Left lung (tissue), 10 donors: ENCODE measurements around the gene EPHB4. TPM values are rescaled to one million over a fixed set of nuclear protein-coding genes. Genes with fewer than 3 reads are reported as not detected.
"Not testable (repeated sequence)": the region's sequence is repeated elsewhere in the genome, so short reads cannot be mapped to it uniquely, and the experiment has no call there.

Experiments used
- ATAC-seq: fragments of 200-7000 bp; cut with Tn5 transposase; one replicate; pipeline ENCODE4 v1.9.1; 2020; ENCODE audit warnings: moderate library complexity
- DNase-seq, 4 donors: peaks; one replicate each; pipeline ENCODE4 v3.0.0-alpha.2; 2013 to 2020
- H3K27ac ChIP-seq, 2 donors: fragments of 200-600 bp; sonication (generic) in 1 of 2; one replicate each; pipeline versions ENCODE4 v1.5.0 to v1.8.0; 2020 to 2021
- H3K27me3 ChIP-seq, 2 donors: fragments of 200-600 bp; sonication (generic) in 1 of 2; one replicate each; pipeline versions ENCODE4 v1.5.0 to v1.8.0; 2020 to 2021
- H3K36me3 ChIP-seq, 2 donors: fragments of 200-600 bp; sonication (generic) in 1 of 2; one replicate each; pipeline versions ENCODE4 v1.5.0 to v1.8.0; 2020 to 2021
- H3K4me1 ChIP-seq, 2 donors: fragments of 200-600 bp; one replicate each; pipeline ENCODE4 v1.8.0; 2021
- H3K4me3 ChIP-seq, 2 donors: fragments of 200-600 bp; sonication (generic) in 1 of 2; one replicate each; pipeline versions ENCODE4 v1.5.0 to v1.8.0; 2020 to 2021; ENCODE audit warnings: mild to moderate bottlenecking in 1 of 2
- H3K9me3 ChIP-seq, 2 donors: fragments of 200-600 bp; sonication (generic) in 1 of 2; one replicate each; pipeline versions ENCODE4 v1.5.0 to v1.8.0; 2020 to 2021
- intact Hi-C, 2 donors: fragments of 100-400 bp; cut with DNase I; formaldehyde crosslinking; loops; one replicate each; pipeline versions ENCODE4 v1.11.2 to v1.14.2; 2022
- microRNA-seq, 2 donors: library from miRNA; unstranded; fragments of <30 nt; microRNA quantifications; one replicate each; pipeline ENCODE4, GENCODE V29; 2019
- polyA plus RNA-seq, 6 donors: library from polyadenylated mRNA; unstranded; fragments of 120-200 nt; gene quantifications; one replicate each; pipeline ENCODE4 v1.2.1, GENCODE V29; 2013; ENCODE audit not compliant: insufficient read length in 6 of 6
- total RNA-seq, 2 donors: library from RNA; stranded (reverse); fragmentation: NEBNext Ultra II Directional; extraction: Animal tissue kit (Norgen Biotek cat#: 25700); gene quantifications; one replicate each; pipeline ENCODE4 v1.2.1, GENCODE V29; 2021
- TF ChIP-seq, protein P1 (sequence below), 2 donors: fragments of 200-600 bp; sonication (generic) in 1 of 2; IDR thresholded peaks; one replicate each; pipeline versions ENCODE4 v1.5.0 to v1.8.0; 2021; ENCODE audit warnings: antibody characterized with exemption in 2 of 2
- donor health status: DM: no; HTN: yes; CAD: no.
- donor health status: DM: no; HTN: no; CAD: no.

Gene EPHB4
- total and polyA plus RNA-seq, 8 donors = 72.9 to 123 (median 98.8) TPM

- Histone ChIP-seq H3K9me3 (no peaks in the 10 kb centered on the region), H3K4me3 (no peak overlapping the region), H3K36me3 (no peaks in the 10 kb centered on the region), H3K27ac (no peak overlapping the region), H3K27me3 (peaks cover 0 to 13% of the 10 kb centered on the region in 2 donors), H3K4me1 (no peaks in the 10 kb centered on the region)
- no peak for ATAC-seq
- no peak for DNase-seq
- intact Hi-C loops = no loop called here
- TF ChIP-seq, protein P1, sequence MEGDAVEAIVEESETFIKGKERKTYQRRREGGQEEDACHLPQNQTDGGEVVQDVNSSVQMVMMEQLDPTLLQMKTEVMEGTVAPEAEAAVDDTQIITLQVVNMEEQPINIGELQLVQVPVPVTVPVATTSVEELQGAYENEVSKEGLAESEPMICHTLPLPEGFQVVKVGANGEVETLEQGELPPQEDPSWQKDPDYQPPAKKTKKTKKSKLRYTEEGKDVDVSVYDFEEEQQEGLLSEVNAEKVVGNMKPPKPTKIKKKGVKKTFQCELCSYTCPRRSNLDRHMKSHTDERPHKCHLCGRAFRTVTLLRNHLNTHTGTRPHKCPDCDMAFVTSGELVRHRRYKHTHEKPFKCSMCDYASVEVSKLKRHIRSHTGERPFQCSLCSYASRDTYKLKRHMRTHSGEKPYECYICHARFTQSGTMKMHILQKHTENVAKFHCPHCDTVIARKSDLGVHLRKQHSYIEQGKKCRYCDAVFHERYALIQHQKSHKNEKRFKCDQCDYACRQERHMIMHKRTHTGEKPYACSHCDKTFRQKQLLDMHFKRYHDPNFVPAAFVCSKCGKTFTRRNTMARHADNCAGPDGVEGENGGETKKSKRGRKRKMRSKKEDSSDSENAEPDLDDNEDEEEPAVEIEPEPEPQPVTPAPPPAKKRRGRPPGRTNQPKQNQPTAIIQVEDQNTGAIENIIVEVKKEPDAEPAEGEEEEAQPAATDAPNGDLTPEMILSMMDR (IDR thresholded peaks at IDR 0.05) = no peak
Measured at GRCh38 chr7:100763556-100764140, 63.7 kb downstream of the EPHB4 start.

- H3K27ac ChIP-seq, H3K4me1 ChIP-seq, H3K36me3 ChIP-seq, H3K9me3 ChIP-seq, intact Hi-C loops, ATAC-seq, H3K4me3 ChIP-seq, DNase-seq: not testable (repeated sequence)
- peaks cover 0 to 12% of the 10 kb centered on the region in 2 donors for H3K27me3 ChIP-seq
Measured at GRCh38 chr7:100762841-100763240, 64.5 kb downstream of the EPHB4 start.

GRCh38 chr7:100759357-100760171, 67.8 kb downstream of the EPHB4 start:
- H3K4me1 ChIP-seq = no peaks in the 10 kb centered on the region
- H3K4me3 ChIP-seq = no peak overlapping the region
- DNase-seq (no peak), ATAC-seq (no peak)
- H3K36me3 ChIP-seq = no peaks in the 10 kb centered on the region
- intact Hi-C loops = no loop called here
- peaks cover 0 to 6% of the 10 kb centered on the region in 2 donors for H3K27me3 ChIP-seq
- H3K27ac ChIP-seq = no peak overlapping the region
- TF ChIP-seq, protein P1 (IDR thresholded peaks at IDR 0.05) = no peak
- H3K9me3 ChIP-seq = no peaks in the 10 kb centered on the region

DNA sequence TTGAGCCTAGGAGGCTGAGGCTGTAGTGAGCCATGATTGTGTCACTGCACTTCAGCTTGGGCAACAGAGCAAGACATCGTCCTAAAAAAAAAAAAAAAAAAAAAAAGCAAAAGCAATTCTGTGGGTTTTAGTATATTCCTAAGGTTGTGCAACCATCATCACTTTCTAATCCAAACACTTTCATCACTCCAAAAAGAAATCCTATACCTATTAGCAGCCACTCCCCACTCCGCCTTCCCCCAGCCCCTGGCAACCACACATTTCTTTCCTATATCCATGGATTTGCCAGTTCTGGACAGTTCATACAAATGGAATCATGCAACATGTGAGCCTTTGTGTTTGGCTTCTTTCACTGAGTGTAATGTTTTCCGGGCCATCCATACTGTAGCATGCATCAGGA, 73.6 kb downstream of the EPHB4 start:
- TF ChIP-seq, protein P1 (IDR thresholded peaks at IDR 0.05) = no peak
- Histone ChIP-seq H3K27ac (no peak overlapping the region), H3K4me3 (no peak overlapping the region), H3K27me3 (peaks cover 0 to 28% of the 10 kb centered on the region in 2 donors), H3K36me3 (no peaks in the 10 kb centered on the region), H3K4me1 (no peaks in the 10 kb centered on the region), H3K9me3 (no peaks in the 10 kb centered on the region)
- ATAC-seq (no peak), DNase-seq (no peak)
- intact Hi-C loops = no loop called here

DNA sequence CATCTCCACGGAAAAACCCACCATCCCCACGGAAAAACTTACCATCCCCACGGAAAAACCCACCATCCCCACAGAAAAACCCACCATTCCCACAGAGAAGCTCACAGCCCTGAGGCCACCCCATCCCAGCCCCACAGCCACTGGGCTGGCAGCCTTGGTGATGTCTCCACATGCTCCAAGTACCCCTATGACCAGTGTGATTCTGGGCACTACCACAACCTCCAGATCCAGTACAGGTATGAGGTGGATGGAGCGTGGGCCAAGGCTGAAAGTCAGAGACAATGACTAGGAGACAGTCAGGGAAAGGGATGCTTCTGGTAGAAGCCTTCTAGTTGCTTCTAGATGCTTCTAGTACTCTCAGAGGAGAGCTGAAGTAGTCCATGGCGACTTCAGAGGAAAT, 74.3 kb downstream of the EPHB4 start:
- TF ChIP-seq, protein P1 (IDR thresholded peaks at IDR 0.05) = no peak
- intact Hi-C loops = no loop called here

More for the DNA sequence above, 74.3 kb downstream of the EPHB4 start:
- H3K9me3 ChIP-seq = no peaks in the 10 kb centered on the region
- H3K4me1 ChIP-seq = no peaks in the 10 kb centered on the region
- ATAC-seq (no peak), DNase-seq (no peak)
- H3K4me3 ChIP-seq = no peak overlapping the region
- H3K36me3 ChIP-seq = no peaks in the 10 kb centered on the region
- H3K27ac ChIP-seq = no peak overlapping the region
- peaks cover 0 to 29% of the 10 kb centered on the region in 2 donors for H3K27me3 ChIP-seq

Small RNAs within 50 kb of the gene (microRNA-seq; reads per million reads assigned to microRNA genes)
- 0.34 to 0.68 reads per million in 2 donors for gene MIR6875

Other genes starting within 250 kb of the EPHB4 start
- 10 to 100 TPM; 66.5 to 86.5 TPM for gene LRCH4, start 241.4 kb downstream of the EPHB4 start, total RNA-seq
- 10 to 100 TPM; 42.3 to 82.5 (median 53.1) TPM for gene LRCH4, start 241.4 kb downstream of the EPHB4 start, polyA plus RNA-seq
- under 1 TPM; 0.37 to 0.44 TPM for gene FBXO24, start 241.2 kb downstream of the EPHB4 start, total RNA-seq
- 1 to 10 TPM; 3.9 to 5.5 (median 5.0) TPM for gene FBXO24, start 241.2 kb downstream of the EPHB4 start, polyA plus RNA-seq
- 100 to 1,000 TPM; 158 to 204 TPM for gene PCOLCE, start 225.2 kb downstream of the EPHB4 start, total RNA-seq
- 100 to 1,000 TPM; 157 to 235 (median 181) TPM for gene PCOLCE, start 225.2 kb downstream of the EPHB4 start, polyA plus RNA-seq
- 10 to 100 TPM; 15.7 to 18.8 TPM for gene MOSPD3, start 215.0 kb downstream of the EPHB4 start, total RNA-seq
- gene MOSPD3, start 215.0 kb downstream of the EPHB4 start, polyA plus RNA-seq = 10 to 100 TPM; 26.5 to 35.7 (median 31.9) TPM
- 1 to 10 TPM in 1 of 2 donors, under 1 TPM in 1; 0.67 to 1.8 TPM for gene TFR2, start 186.0 kb downstream of the EPHB4 start, total RNA-seq
- 1 to 10 TPM in 4 of 6 donors, under 1 TPM in 2; 0.96 to 2.6 (median 1.2) TPM for gene TFR2, start 186.0 kb downstream of the EPHB4 start, polyA plus RNA-seq
- gene ACTL6B, start 171.1 kb downstream of the EPHB4 start, total RNA-seq = not detected
- gene ACTL6B, start 171.1 kb downstream of the EPHB4 start, polyA plus RNA-seq = under 1 TPM in 2 of 6 donors, not detected in 4; 0.17 to 0.20 TPM
- 100 to 1,000 TPM; 214 to 273 TPM for gene GNB2, start 153.8 kb downstream of the EPHB4 start, total RNA-seq
- 100 to 1,000 TPM; 151 to 220 (median 192) TPM for gene GNB2, start 153.8 kb downstream of the EPHB4 start, polyA plus RNA-seq
- 10 to 100 TPM; 28.3 to 33.0 TPM for gene GIGYF1, start 133.3 kb downstream of the EPHB4 start, total RNA-seq
- gene GIGYF1, start 133.3 kb downstream of the EPHB4 start, polyA plus RNA-seq = 10 to 100 TPM; 35.3 to 57.7 (median 42.1) TPM
- gene POP7, start 121.4 kb downstream of the EPHB4 start, total RNA-seq = 10 to 100 TPM; 22.4 to 29.7 TPM
- 10 to 100 TPM; 15.8 to 23.8 (median 20.2) TPM for gene POP7, start 121.4 kb downstream of the EPHB4 start, polyA plus RNA-seq
- gene EPO, start 107.1 kb downstream of the EPHB4 start, total RNA-seq = not detected
- under 1 TPM in 3 of 6 donors, not detected in 3; 0.20 to 0.34 (median 0.28) TPM for gene EPO, start 107.1 kb downstream of the EPHB4 start, polyA plus RNA-seq
- not detected for gene ZAN, start 93.9 kb downstream of the EPHB4 start, total RNA-seq
- not detected for gene ZAN, start 93.9 kb downstream of the EPHB4 start, polyA plus RNA-seq
- 10 to 100 TPM; 35.7 to 49.9 TPM for gene SLC12A9, start 25.2 kb upstream of the EPHB4 start, total RNA-seq
- gene SLC12A9, start 25.2 kb upstream of the EPHB4 start, polyA plus RNA-seq = 10 to 100 TPM; 32.2 to 53.7 (median 40.8) TPM
- 10 to 100 TPM; 72.9 to 84.9 TPM for gene TRIP6, start 39.9 kb upstream of the EPHB4 start, total RNA-seq
- gene TRIP6, start 39.9 kb upstream of the EPHB4 start, polyA plus RNA-seq = 10 to 100 TPM; 61.5 to 96.6 (median 76.2) TPM
- gene SRRT, start 47.6 kb upstream of the EPHB4 start, total RNA-seq = 100 to 1,000 TPM in 1 of 2 donors, 10 to 100 TPM in 1; 91.4 to 119 TPM
- 100 to 1,000 TPM; 155 to 232 (median 177) TPM for gene SRRT, start 47.6 kb upstream of the EPHB4 start, polyA plus RNA-seq
- 1 to 10 TPM; 1.8 to 4.4 TPM for gene UFSP1, start 62.2 kb upstream of the EPHB4 start, total RNA-seq
- 1 to 10 TPM in 4 of 6 donors, under 1 TPM in 2; 0.87 to 2.1 (median 1.6) TPM for gene UFSP1, start 62.2 kb upstream of the EPHB4 start, polyA plus RNA-seq
- gene ACHE, start 68.4 kb upstream of the EPHB4 start, total RNA-seq = 1 to 10 TPM; 2.4 to 3.3 TPM
- 1 to 10 TPM; 1.6 to 4.5 (median 2.7) TPM for gene ACHE, start 68.4 kb upstream of the EPHB4 start, polyA plus RNA-seq
- 1 to 10 TPM; 2.9 to 3.6 TPM for gene MUC3A, start 122.0 kb upstream of the EPHB4 start, total RNA-seq
- gene MUC3A, start 122.0 kb upstream of the EPHB4 start, polyA plus RNA-seq = under 1 TPM; 0.37 to 0.67 (median 0.58) TPM
- gene MUC12, start 142.0 kb upstream of the EPHB4 start, total RNA-seq = 1 to 10 TPM in 1 of 2 donors, under 1 TPM in 1; 0.44 to 1.7 TPM
- gene MUC12, start 142.0 kb upstream of the EPHB4 start, polyA plus RNA-seq = 1 to 10 TPM in 3 of 6 donors, under 1 TPM in 3; 0.45 to 2.0 (median 1.2) TPM
- gene MUC17, start 192.6 kb upstream of the EPHB4 start, total RNA-seq = under 1 TPM in 1 of 2 donors, not detected in 1; 0.05 TPM
- gene MUC17, start 192.6 kb upstream of the EPHB4 start, polyA plus RNA-seq = under 1 TPM in 1 of 6 donors, not detected in 5; 0.46 TPM